GM19351 (cell line): ENCODE results near the gene NADSYN1.

Source experiments
- ATAC-seq: cut with Tn5 transposase; IDR thresholded peaks from one replicate; pipeline ENCODE4 v1.9.1; 2021; ENCODE audit warnings: mild to moderate bottlenecking, moderate library complexity; ENCODE audit not compliant: unreplicated experiment

NADSYN1 gene

DNA sequence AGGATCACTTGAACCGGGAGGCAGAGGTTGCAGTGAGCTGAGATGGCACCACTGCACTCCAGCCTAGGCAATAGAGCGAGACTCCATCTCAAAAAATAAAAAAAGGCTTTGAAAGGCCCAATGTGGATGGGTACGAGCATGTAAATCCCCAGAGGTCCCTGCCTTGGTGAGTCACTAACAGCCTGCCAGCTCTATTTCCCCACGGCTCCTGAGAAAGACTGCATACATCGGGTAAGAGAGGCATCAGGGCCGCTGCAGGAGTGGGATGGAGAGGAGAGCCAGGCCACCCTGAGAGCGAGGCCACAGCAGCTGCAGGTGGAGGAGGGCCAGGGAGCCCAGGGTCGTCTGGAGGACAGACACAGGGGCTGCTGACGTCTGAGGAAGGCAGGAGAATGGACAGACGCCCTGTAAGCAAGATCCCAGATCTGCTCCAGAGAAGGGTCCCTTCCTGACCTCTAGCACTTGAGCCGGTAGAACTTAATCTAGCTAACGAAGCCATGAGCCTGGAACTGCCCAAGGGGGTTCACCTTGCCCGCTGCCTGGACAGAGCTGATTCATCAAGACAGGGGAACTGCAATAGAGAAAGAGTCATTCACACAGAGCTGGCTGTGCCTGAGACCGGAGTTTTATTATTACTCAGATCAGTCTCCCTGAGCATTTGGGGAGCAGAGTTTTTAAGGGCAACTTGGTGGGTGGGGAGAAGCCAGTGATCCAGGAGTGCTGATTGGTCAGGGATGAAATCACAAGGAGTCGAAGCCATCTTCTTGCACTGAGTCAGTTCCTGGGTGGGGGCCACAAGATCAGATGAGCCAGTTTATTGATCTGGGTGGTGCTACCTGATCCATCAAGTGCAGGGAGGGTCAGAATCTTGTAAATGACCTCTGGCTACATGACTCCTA, 90.1 kb downstream of the NADSYN1 start:
- no peak for ATAC-seq

- ATAC-seq, result no peak
Measured at GRCh38 chr11:71543866-71544265, 90.9 kb downstream of the NADSYN1 start.

- ATAC-seq, result no peak
Measured at GRCh38 chr11:71544525-71545214, 91.7 kb downstream of the NADSYN1 start.

DNA sequence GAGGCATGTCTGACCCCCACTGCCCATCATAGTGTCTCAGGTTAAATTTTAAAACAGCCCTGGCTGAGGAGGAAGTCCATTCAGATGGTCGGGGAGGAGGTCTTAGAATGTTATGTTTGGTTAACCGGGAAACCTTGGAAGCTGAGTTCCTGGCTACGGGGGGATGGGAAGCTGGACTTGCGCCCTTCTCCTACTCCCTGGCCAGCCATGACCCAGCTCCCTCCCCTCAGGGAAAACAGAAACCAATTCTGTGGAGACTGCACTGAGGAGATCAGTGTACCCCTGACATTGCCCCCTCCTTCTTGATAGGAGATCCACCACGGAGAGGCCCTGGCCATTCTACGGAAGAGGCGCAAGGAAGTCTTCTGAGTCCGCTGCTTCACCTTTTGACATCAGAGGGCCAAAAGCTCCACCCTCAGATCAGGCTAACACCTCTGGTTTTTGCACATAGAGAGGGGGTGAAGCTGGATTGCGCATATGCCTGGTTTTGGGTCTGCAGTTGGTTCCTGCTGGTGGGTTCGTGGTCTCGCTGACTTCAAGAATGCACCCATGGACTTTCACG, 92.5 kb downstream of the NADSYN1 start:
- ATAC-seq, result no peak

- no peak for ATAC-seq
Measured at GRCh38 chr11:71548120-71548519, 95.1 kb downstream of the NADSYN1 start, which contains the start of gene KRTAP5-9. Gene KRTAP5-9 (plus strand): TSS chr11:71548420. CDS start chr11:71548658, 238 bp downstream.

- no peak for ATAC-seq
Measured at GRCh38 chr11:71548716-71549151, 95.7 kb downstream of the NADSYN1 start.
